K562 (cell line): ENCODE results near the gene DOCK3. TPM values are rescaled to one million over a fixed set of nuclear protein-coding genes. Genes with fewer than 3 reads are reported as not detected.

Source experiments
- ATAC-seq: fragments of 200-7000 bp; cut with Tn5 transposase; 3 replicates; pipeline ENCODE4 v1.9.1; 2020; ENCODE audit warnings: moderate library complexity
- BruUV-seq: library from RNA; stranded (reverse); fragments of 400-500 nt; replicated peaks from 2 replicates; lab custom pipeline; 2021; lab: Mats Ljungman, UMichigan
- CTCF ChIA-PET: fragments of 300-600 bp; formaldehyde crosslinking; extraction: SDS; loops from one replicate; lab custom pipeline; 2021; ENCODE audit warnings: low intra/inter-chr PET ratio; lab: Yijun Ruan, JAX
- POLR2A ChIA-PET: fragments of 300-600, 350-650 bp; sonication (Branson Sonifier 250); formaldehyde crosslinking; extraction: SDS; loops from one replicate; lab custom pipeline; 2021; ENCODE audit warnings: antibody characterized with exemption, inconsistent platforms; lab: Yijun Ruan, JAX
- DNase-seq, 4 experiments: peaks; one replicate each; pipeline versions ENCODE4 v3.0.0 to v3.0.0-alpha.2; 2011 to 2018; ENCODE audit warnings: low spot score in 3 of 4, mixed read lengths in 3 of 4; ENCODE audit errors: extremely low read depth in 1 of 4
- FAIRE-seq: peaks from 2 replicates; lab custom pipeline; 2011; peaks lifted over from hg19 to GRCh38; lab: Jason Lieb, UNC
- H2AFZ ChIP-seq: 2 replicates; pipeline ENCODE4 v1.6.0; 2011; ENCODE audit warnings: low read depth, low read length, control low read depth, inconsistent platforms
- H3K27ac ChIP-seq: fragments of 200-600 bp; 3 replicates; pipeline ENCODE4 v1.8.0; 2011; ENCODE audit warnings: low read depth, mild to moderate bottlenecking, control low read depth, inconsistent platforms, low read length, moderate library complexity, mixed read lengths; ENCODE audit errors: extremely low read depth
- H3K27me3 ChIP-seq, 2 experiments: fragments of 300-600 bp in 1 of 2; 2 replicates in 1 of 2; 3 replicates in 1 of 2; pipeline versions ENCODE4 v1.6.0 to v1.8.0; 2011; ENCODE audit warnings: inconsistent platforms in 2 of 2, low read length in 2 of 2, mild to moderate bottlenecking in 1 of 2, mixed read lengths in 1 of 2, moderate library complexity in 1 of 2; ENCODE audit not compliant: control insufficient read depth in 2 of 2, insufficient read depth in 2 of 2
- H3K36me3 ChIP-seq: fragments of 300-600 bp; 3 replicates; pipeline ENCODE4 v1.8.0; 2011; ENCODE audit warnings: mild to moderate bottlenecking, low read length, inconsistent platforms; ENCODE audit not compliant: control insufficient read depth, insufficient read depth
- H3K4me1 ChIP-seq, 2 experiments: fragments of 200-600 bp in 1 of 2; replicated peaks in 1 of 2; 2 replicates in 1 of 2; 3 replicates in 1 of 2; pipeline versions ENCODE4 v1.5.1 to v1.8.0; 2011; ENCODE audit warnings: inconsistent platforms in 2 of 2, low read length in 2 of 2, mild to moderate bottlenecking in 1 of 2, mixed read lengths in 1 of 2, moderate library complexity in 1 of 2; ENCODE audit not compliant: control insufficient read depth in 2 of 2, insufficient read depth in 2 of 2
- H3K4me2 ChIP-seq: 2 replicates; pipeline ENCODE4 v1.6.1; 2011; ENCODE audit warnings: low read length, control low read depth, inconsistent platforms, mixed read lengths; ENCODE audit not compliant: insufficient read depth
- H3K4me3 ChIP-seq: fragments of 200-600 bp; sonication (generic), shearing (Covaris generic); 2 replicates; pipeline ENCODE4 v1.5.1; 2016; ENCODE audit warnings: control low read depth, inconsistent platforms
- H3K79me2 ChIP-seq: fragments of 200-600 bp; 3 replicates; pipeline ENCODE4 v1.8.0; 2011; ENCODE audit warnings: low read length, inconsistent platforms; ENCODE audit not compliant: control insufficient read depth, insufficient read depth
- H3K9ac ChIP-seq, 2 experiments: 2 replicates each; pipeline versions ENCODE4 v1.6.0 to v1.6.1; 2011; ENCODE audit warnings: low read depth in 2 of 2, low read length in 2 of 2, control low read depth in 1 of 2, inconsistent platforms in 1 of 2, mild to moderate bottlenecking in 1 of 2, mixed read lengths in 1 of 2; ENCODE audit not compliant: insufficient read depth in 1 of 2
- H3K9me1 ChIP-seq: one replicate; pipeline ENCODE4 v1.6.0; 2011; ENCODE audit warnings: inconsistent platforms, mild to moderate bottlenecking, low read length, moderate library complexity; ENCODE audit not compliant: control insufficient read depth, insufficient read depth
- H3K9me3 ChIP-seq: replicated peaks from 2 replicates; pipeline ENCODE4 v1.5.1; 2011; ENCODE audit warnings: low read depth, low read length, inconsistent platforms; ENCODE audit not compliant: control insufficient read depth, insufficient read depth
- H4K20me1 ChIP-seq: replicated peaks from 2 replicates; pipeline ENCODE4 v1.6.1; 2011; ENCODE audit warnings: low read length, inconsistent platforms, mixed read lengths; ENCODE audit not compliant: control insufficient read depth, insufficient read depth
- CHD7 ChIP-seq: fragments of 200-600 bp; sonication (generic); IDR thresholded peaks from one replicate; pipeline ENCODE4 v1.6.1; 2012; ENCODE audit warnings: mild to moderate bottlenecking, low read depth, low read length, inconsistent platforms
- FOXK1 ChIP-seq: sonication (generic); formaldehyde crosslinking; IDR thresholded peaks from 2 replicates; pipeline ENCODE4 v1.8.0; 2022; ENCODE audit warnings: missing genetic modification reagents, mild to moderate bottlenecking, borderline replicate concordance
- HINFP ChIP-seq: fragments of 450-650 bp; conservative IDR thresholded peaks from 2 replicates; pipeline ENCODE4 v1.6.1; 2016; ENCODE audit warnings: missing genetic modification characterization, low read depth, mild to moderate bottlenecking, control low read depth, missing compliant biosample characterization
- MAFF ChIP-seq: IDR thresholded peaks from 2 replicates; pipeline ENCODE4 v1.6.1; 2012; ENCODE audit warnings: low read length, improper control_type of control experiment
- NR1H2 ChIP-seq: sonication (generic); formaldehyde crosslinking; IDR thresholded peaks from 2 replicates; pipeline ENCODE4 v1.4.0; 2020; ENCODE audit warnings: mild to moderate bottlenecking, missing genetic modification reagents
- POLR3G ChIP-seq: IDR thresholded peaks from 2 replicates; pipeline ENCODE4 v1.6.1; 2011; ENCODE audit not compliant: insufficient read length, insufficient replicate concordance; ENCODE audit errors: extremely low read depth
- PTRF ChIP-seq: fragments of 450-650 bp; IDR thresholded peaks from 2 replicates; pipeline ENCODE4 v1.6.1; 2016; ENCODE audit warnings: mild to moderate bottlenecking, missing genetic modification characterization, missing compliant biosample characterization
- TAF9B ChIP-seq: fragments of 450-650 bp; IDR thresholded peaks from 2 replicates; pipeline ENCODE4 v1.6.1; 2018; ENCODE audit warnings: mild to moderate bottlenecking; ENCODE audit not compliant: partially characterized antibody
- TCF3 ChIP-seq: sonication (generic); formaldehyde crosslinking; IDR thresholded peaks from 2 replicates; pipeline ENCODE4 v1.4.0; 2020; ENCODE audit warnings: mild to moderate bottlenecking, missing genetic modification reagents
- ZNF766 ChIP-seq: fragments of 200-800 bp; sonication (Bioruptor generic); conservative IDR thresholded peaks from 2 replicates; pipeline ENCODE4 v1.6.1; 2016; ENCODE audit warnings: missing genetic modification characterization, missing compliant biosample characterization
- WGBS: fragments of 100-300 bp; shearing (Covaris generic); methylation state at CpG from one replicate; pipeline ENCODE4 v1.1.6; 2016; ENCODE audit warnings: low coverage, mixed read lengths; ENCODE audit not compliant: insufficient coverage; ENCODE audit errors: missing lambda C conversion rate; 5-methylcytosine and 5-hydroxymethylcytosine counted together
- in situ Hi-C: fragments of 300-500 bp; cut with MboI; formaldehyde crosslinking; loops from 4 replicates; pipeline ENCODE4 v1.15.0; 2018; ENCODE audit warnings: inconsistent platforms, mixed read lengths
- intact Hi-C: fragments of 100-400 bp; cut with micrococcal nuclease; formaldehyde crosslinking; loops from 2 replicates; pipeline ENCODE4 v1.14.2; 2022
- polyA plus RNA-seq, 8 experiments: library from polyadenylated mRNA; depleted of rRNA in 4 of 8; stranded (reverse) in 5 of 8; unstranded in 3 of 8; fragments of >200 nt; fragmentation: Nextera tagmentation in 2 of 8; fragmentation: Illumina TruSeq in 1 of 8; extraction: Ambion mirVana in 2 of 8; extraction: Trizol in 1 of 8; gene quantifications; 2 replicates each; pipeline versions ENCODE4 v1.2.1 to v1.2.3, GENCODE V29; 2011 to 2014; ENCODE audit warnings: inconsistent platforms in 1 of 8, missing spikeins in 1 of 8
- total RNA-seq, 7 experiments: library from RNA; depleted of rRNA in 6 of 7; stranded (reverse); fragments of >200 nt in 6 of 7; fragmentation: Illumina TruSeq in 2 of 7; extraction: Trizol in 2 of 7; gene quantifications; 2 replicates each; pipeline versions ENCODE4 v1.2.1 to v1.2.3, GENCODE V29; 2011 to 2021; ENCODE audit warnings: low replicate concordance in 1 of 7

DOCK3 gene
- total and polyA plus RNA-seq, 9 of the 15 experiments (the other 6 are each of a cell fraction or from before 2014, with no cell fraction given): under 0.01 to 0.03 (median 0.01) TPM; not detected in 4

GRCh38 chr3:50657407-50657806 is 17.3 kb upstream of the DOCK3 start:
- Histone ChIP-seq H3K4me1 (no peaks in the 10 kb centered on the region; a peak in 1 of 5 replicates), H4K20me1 (peaks cover 2% of the 10 kb centered on the region), H3K27me3 (peaks cover 0 to 23% of the 10 kb centered on the region in 2 experiments; a peak in 2 of 5 replicates), H3K9me3 (no peaks in the 10 kb centered on the region), H3K27ac (no peak overlapping the region), H2AFZ (no peak overlapping the region), H3K79me2 (no peaks in the 10 kb centered on the region), H3K36me3 (no peaks in the 10 kb centered on the region), H3K9me1 (no peaks in the 10 kb centered on the region), H3K4me2 (no peak overlapping the region), H3K9ac (no peak overlapping the region), H3K4me3 (no peak overlapping the region)
- ATAC-seq: no peak
- CTCF ChIA-PET: no interaction called here
- intact Hi-C loops (no loop called here), in situ Hi-C loops (loop anchor here (5.0 kb wide), 1 partner anchor 85 kb away; no protein-coding TSS in a partner anchor)
- FAIRE-seq: no peak
- DNase-seq: no peak
- POLR2A ChIA-PET: interaction anchor here (0.8 to 1.0 kb wide), 2 partner anchors 8 to 115 kb away, joined by 3 to 4 read pairs; no protein-coding TSS in a partner anchor
- BruUV-seq: no TSS peak
- 8% methylated on average over 5 of the region's 5 CpGs for WGBS
- TF ChIP-seq CHD7 (no peak), NR1H2 (CRISPR knock-in tag) (no peak), POLR3G (no peak), ZNF766 (CRISPR knock-in tag) (no peak), FOXK1 (CRISPR knock-in tag) (no peak), TAF9B (no peak), PTRF (tag) (no peak), MAFF (no peak), TCF3 (CRISPR knock-in tag) (no peak), HINFP (tag) (no peak)
